ENCODE measurements around the gene PSMG3. TPM values are rescaled to one million over a fixed set of nuclear protein-coding genes. Genes with fewer than 3 reads are reported as not detected.

PSMG3 gene
- total RNA-seq, 1 experiment from 2014 or later, result 63.0 TPM

DNA sequence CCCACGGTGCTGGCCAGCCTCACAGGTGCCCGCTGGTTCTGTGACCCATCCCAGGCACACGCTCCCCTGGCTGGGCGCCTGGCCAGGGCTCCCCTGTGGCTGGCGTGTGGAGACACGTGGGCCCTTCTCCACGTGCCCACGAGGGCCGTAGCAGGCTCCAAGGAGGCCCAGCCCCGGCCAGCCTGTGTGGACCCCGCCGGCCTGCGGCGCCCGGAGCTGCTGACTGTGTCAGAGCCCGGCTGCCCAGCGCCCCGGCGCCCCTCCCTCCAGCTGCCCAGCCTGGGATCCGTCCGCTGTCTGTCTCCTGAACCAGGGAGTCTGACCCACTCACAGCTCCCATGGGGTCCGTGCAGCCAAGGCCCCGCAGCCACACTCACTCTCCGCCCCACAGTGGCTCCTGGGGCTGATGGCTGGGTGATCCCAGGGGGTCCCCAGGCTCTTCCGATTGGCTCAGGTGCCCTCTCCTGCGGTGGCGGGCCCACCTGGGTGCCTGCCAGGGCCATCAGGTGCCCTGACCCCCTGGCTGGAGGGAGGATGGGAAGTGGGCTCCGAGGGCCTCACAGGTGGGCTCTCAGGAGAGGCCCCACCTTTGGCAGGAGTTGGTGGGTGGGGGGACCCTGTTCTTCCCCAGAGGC is 23.4 kb downstream of the PSMG3 start:
- Mint-ChIP-seq H3K27ac (no peak overlapping the region), H3K36me3 (ENCODE audit: insufficient read depth in 1 of 3, low read depth in 3 of 3) (peaks cover 0 to 2% (median under 1%) of the 10 kb centered on the region in 3 experiments; a peak in 2 of 7 replicates), H3K9me3 (no peaks in the 10 kb centered on the region; a peak in 1 of 5 replicates), H3K27me3 (ENCODE audit: low read depth) (no peaks in the 10 kb centered on the region; the same call in 1 of the 2 replicates), H3K4me1 (no peaks in the 10 kb centered on the region), H3K4me3 (no peak overlapping the region)
- Histone ChIP-seq H2BK12ac (ENCODE audit: insufficient read length, low read depth, low read length) (no peak overlapping the region), H2AK5ac (ENCODE audit: insufficient read length, low read length) (no peak overlapping the region), H3K18ac (ENCODE audit: insufficient read length, low read depth, low read length) (no peak overlapping the region), H3K79me1 (ENCODE audit: insufficient read depth, low read depth, low read length, poor library complexity, severe bottlenecking) (no peaks in the 10 kb centered on the region), H4K91ac (ENCODE audit: insufficient read length, low read depth, low read length) (no peak overlapping the region), H3K9ac (ENCODE audit: extremely low read depth, insufficient read length, low read length) (no peak overlapping the region), H3K56ac (ENCODE audit: insufficient read length, low read depth, low read length) (no peak overlapping the region), H4K8ac (replicated peaks; ENCODE audit: insufficient read length, low read depth, low read length) (no peak overlapping the region), H3K4me1 (ENCODE audit: insufficient read depth, low read length) (no peaks in the 10 kb centered on the region), H2BK20ac (ENCODE audit: low read depth, low read length, poor library complexity, severe bottlenecking) (no peak overlapping the region), H4K20me1 (ENCODE audit: control insufficient read depth, insufficient read depth, insufficient read length) (no peaks in the 10 kb centered on the region), H3K9me3 (ENCODE audit: control insufficient read depth, low read depth, low read length) (no peaks in the 10 kb centered on the region), H3K23me2 (ENCODE audit: insufficient read length, low read depth, low read length, poor library complexity, severe bottlenecking) (no peaks in the 10 kb centered on the region), H4K5ac (ENCODE audit: insufficient read length, low read depth, low read length) (no peak overlapping the region), H2BK15ac (ENCODE audit: low read depth, low read length) (no peak overlapping the region), H3K27me3 (ENCODE audit: insufficient read depth, low read length) (no peaks in the 10 kb centered on the region), H3K23ac (ENCODE audit: insufficient read length, low read depth, low read length) (no peak overlapping the region), H2AFZ (ENCODE audit: low read length) (no peak overlapping the region), H3T11ph (ENCODE audit: low read length) (no peak overlapping the region), H3K27ac (ENCODE audit: insufficient read length, low read depth, low read length) (no peak overlapping the region), H3K4me2 (ENCODE audit: insufficient read depth, insufficient read length, low read length) (no peak overlapping the region), H2BK5ac (ENCODE audit: insufficient read length, low read length) (no peak overlapping the region), H3K14ac (ENCODE audit: insufficient read depth, low read length) (no peak overlapping the region), H3K79me2 (ENCODE audit: insufficient read depth, low read length) (no peaks in the 10 kb centered on the region), H3K4ac (ENCODE audit: low read depth, low read length) (no peak overlapping the region), H2BK120ac (ENCODE audit: low read depth, low read length, poor library complexity, severe bottlenecking) (no peak overlapping the region)
- WGBS (ENCODE audit: extremely low coverage, insufficient read length, low lambda C conversion rate), result no CpG with 5 or more reads among the region's 28 CpGs
- TF ChIP-seq, protein P1, sequence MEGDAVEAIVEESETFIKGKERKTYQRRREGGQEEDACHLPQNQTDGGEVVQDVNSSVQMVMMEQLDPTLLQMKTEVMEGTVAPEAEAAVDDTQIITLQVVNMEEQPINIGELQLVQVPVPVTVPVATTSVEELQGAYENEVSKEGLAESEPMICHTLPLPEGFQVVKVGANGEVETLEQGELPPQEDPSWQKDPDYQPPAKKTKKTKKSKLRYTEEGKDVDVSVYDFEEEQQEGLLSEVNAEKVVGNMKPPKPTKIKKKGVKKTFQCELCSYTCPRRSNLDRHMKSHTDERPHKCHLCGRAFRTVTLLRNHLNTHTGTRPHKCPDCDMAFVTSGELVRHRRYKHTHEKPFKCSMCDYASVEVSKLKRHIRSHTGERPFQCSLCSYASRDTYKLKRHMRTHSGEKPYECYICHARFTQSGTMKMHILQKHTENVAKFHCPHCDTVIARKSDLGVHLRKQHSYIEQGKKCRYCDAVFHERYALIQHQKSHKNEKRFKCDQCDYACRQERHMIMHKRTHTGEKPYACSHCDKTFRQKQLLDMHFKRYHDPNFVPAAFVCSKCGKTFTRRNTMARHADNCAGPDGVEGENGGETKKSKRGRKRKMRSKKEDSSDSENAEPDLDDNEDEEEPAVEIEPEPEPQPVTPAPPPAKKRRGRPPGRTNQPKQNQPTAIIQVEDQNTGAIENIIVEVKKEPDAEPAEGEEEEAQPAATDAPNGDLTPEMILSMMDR (conservative IDR thresholded peaks at IDR 0.05), result no peak
- DNase-seq, result no peak

All from H9 (cell line).